Activated CD4-positive, CD25-positive, alpha-beta regulatory T cell treated with anti-CD3 and anti-CD28 coated beads, Interleukin-2, amount 50 U/mL, for 24 hours (primary cell): ENCODE data around the gene MLST8.
A peak's percentile ranks its signal among the peaks of the same experiment; 100 is the strongest.

Source experiments
- ATAC-seq, 2 donors: fragments of 150-1000 bp; cut with Tn5 transposase; one replicate each; pipeline ENCODE4 v1.10.0; 2021; ENCODE audit warnings: mild to moderate bottlenecking in 1 of 2, moderate library complexity in 1 of 2

MLST8 gene

DNA sequence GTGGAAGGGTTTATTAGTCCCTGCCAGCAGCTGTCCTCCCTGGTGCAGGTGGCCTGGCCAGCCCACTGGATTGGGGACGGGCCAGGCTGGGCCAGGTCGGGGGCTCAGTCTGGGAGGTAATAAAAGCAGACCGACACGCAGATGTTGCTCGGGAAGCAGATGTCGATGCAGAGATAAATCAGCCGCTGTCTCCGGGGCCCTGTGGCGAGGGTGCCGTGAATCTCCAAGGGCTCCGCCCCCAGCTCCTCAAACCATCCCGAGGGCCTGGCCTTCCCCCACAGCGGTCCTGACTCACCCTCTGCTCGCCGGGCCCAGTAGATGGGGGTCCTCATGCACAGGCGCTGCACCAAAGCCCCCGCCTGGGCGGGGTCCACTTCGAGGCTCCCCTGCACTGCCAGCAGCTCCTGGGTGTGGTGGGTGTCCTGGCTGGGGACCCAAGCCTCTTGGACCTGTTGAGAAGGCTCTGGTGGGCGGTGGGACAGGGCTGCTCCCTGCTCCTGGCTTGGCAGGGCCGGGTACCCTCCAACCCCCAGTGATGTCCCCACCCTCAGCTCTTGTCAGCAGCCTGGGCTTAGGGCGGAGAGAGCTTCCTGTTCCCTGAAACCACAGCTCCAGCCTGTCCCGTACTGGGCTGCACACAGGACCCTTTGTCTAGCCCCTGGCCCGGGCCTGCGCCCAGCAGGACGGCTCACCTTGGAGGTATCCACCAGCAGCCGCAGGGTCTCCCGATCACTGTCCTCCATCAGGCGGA is 4.2 kb downstream of the MLST8 start:
- no peak for ATAC-seq

DNA sequence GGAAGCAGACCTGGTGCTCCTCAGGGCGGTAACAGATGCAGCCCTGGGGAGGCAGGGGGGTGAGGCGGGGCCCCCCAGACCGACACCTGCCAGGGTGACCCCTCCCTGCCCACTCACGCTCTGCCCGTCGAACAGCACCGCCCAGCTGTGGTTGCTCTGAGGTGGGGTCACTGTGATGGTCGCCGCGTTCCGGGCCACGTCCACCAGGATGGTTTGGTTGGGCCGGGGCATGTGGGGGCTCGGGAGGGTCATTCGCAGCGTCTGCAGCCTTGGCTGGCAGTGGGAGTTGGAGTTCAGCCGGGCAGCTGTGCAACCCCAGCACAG is 4.7 kb downstream of the MLST8 start:
- no peak for ATAC-seq

DNA sequence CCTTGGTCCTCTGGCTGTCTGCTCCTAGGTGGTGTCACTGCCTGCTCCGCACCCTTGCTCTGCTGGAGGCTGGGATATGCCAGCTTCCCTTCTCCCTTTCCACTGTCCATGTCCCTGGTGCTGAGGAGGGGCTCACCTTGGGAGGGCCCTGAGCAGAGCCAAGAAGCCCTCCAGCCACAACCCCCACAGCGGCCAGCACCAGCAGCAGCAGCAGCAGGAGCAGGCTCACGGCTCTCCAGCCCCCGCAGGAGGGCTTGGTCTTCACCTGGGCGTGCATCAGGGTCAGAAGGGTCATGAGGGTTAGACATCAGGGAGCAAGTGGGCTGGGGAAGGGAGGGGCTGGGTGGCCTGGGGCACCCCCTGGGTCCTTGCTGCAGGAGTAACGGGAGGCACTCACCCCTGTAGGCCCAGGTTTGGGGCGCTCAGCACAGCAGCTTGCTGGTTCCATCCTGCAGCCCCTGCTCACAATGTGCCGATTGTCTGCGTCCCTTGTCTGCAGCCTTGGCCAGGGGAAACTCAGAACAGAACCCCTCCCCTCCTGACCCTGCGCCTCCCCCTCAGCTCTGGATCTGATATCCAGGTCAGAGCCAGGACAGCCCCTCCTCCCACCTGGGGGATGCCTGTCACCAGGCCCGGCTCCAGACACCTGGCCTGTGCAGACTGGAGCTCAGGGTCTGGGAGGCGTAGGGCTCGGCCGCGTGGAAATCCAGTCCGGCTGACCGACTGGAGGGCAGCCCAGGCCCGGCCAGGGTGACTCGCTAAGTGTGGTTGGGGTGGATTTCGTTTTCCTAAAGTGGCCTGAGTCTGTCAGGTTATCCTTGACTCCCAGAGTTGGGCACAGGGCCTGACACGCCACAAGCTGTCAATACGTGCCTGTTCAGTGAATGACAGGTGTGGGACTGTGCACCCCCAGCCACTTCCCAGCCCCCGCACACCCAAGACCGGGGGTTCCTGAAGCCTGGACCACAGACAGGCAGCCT is 5.4 kb downstream of the MLST8 start, which contains the start of gene BRICD5:
Gene BRICD5 (minus strand): TSS at position 478 of the 980 bp plus-strand sequence. CDS start 30 bp downstream, at position 448.
- ATAC-seq: no peak

- no peak for ATAC-seq
These were observed 6.7 kb downstream of the MLST8 start for GRCh38 chr16:2211923-2212347.

- ATAC-seq: no peak
These were observed 7.4 kb downstream of the MLST8 start for GRCh38 chr16:2212362-2213324.

DNA sequence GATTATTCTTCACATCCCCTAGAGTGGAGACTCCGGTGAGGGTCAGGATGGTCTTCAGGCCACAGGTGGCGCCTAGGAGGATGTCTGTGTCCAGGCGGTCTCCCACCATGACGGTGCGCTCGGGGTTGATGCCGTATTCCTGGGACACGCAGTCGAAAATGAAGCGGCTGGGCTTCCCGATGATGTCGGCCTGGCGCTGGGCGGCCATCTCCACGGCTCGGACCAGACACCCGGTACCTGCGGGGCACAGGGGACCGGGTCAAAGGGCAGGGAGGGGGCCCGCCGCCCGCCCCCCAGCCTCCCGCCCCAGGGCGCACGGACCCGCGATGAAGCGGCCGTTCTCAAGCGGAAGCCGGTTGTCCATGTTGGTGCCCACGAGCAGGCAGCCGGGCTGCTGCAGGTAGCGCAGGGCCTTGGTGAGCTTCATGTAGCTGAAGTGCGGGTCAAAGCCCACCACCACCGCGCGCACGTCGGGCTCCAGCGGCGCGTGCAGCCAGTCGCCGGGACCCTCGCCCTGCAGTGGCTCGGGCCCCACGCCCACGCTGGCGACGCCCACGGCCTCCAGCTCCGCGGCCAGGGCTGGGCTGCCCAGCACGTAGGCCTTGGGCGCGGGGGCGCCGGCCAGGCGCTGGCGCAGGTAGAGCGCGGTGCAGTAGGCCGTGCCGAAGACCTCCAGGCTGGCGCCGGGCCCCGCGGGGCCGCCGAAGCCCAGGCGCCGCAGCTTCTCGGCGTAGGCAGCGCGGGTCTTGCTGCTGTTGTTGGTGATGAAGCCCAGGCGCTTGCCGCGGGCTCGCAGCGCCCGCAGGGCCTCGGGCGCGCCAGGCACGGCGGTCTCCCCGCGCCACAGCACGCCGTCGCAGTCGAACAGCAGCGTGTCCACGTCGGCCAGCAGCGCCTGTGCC is 8.8 kb downstream of the MLST8 start:
- ATAC-seq: peak in 1 of 2 donors; percentile 1

DNA sequence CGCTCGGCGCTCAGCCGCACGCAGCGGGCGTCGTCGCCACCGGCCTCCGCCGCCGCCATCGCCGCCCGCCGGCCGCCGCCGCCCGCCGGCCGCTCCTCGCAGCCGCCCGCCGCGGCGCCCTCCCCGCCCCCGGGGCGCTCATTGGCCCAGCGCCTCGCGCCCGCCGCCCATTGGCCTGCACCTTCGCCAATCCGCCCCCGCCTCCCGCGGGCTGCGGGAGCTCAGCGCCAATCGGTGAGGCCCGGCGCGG is 9.4 kb downstream of the MLST8 start, which contains the start of gene PGP:
Gene PGP (minus strand): TSS at position 122 of the 250 bp plus-strand sequence. CDS start 63 bp downstream, at position 59.
- peak in 1 of 2 donors; percentile 93 for ATAC-seq

GRCh38 chr16:2216330-2216729 is 11.1 kb downstream of the MLST8 start:
- no peak for ATAC-seq

DNA sequence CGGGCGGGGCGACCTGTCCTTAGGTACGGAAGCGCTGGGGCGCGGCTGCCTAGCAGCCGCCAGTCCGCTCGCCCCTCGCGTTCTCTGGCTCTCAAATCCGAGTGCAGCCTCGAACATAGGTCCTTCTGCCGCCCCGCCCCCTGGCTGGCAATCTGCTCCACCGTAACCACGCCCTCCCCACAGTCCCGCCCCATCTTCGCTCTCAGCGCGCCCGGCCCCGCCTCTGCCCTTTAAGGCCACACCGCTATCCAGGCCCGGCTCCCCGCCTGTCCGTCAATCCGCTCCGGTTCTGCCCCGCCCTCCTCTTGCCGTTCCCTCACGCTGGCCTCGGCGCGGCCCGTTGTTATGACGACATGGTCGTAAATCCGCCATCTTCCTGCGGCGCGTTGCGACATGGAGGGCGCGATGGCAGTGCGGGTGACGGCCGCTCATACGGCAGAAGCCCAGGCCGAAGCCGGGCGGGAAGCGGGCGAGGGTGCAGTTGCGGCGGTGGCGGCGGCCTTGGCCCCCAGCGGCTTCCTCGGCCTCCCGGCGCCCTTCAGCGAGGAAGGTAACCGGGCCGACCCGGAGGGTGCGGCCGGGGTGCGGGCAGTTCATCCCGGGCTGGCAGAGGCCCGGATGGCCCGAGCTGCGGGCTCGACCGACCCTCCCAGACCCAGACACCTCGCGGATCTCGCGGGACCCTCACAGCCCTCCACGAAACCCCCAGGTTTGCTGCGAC is 18.1 kb downstream of the MLST8 start, which contains the start of gene E4F1:
Gene E4F1 (plus strand): TSS at position 371 of the 721 bp plus-strand sequence. CDS start 23 bp downstream, at position 394.
- peak; percentile 98 for ATAC-seq

DNA sequence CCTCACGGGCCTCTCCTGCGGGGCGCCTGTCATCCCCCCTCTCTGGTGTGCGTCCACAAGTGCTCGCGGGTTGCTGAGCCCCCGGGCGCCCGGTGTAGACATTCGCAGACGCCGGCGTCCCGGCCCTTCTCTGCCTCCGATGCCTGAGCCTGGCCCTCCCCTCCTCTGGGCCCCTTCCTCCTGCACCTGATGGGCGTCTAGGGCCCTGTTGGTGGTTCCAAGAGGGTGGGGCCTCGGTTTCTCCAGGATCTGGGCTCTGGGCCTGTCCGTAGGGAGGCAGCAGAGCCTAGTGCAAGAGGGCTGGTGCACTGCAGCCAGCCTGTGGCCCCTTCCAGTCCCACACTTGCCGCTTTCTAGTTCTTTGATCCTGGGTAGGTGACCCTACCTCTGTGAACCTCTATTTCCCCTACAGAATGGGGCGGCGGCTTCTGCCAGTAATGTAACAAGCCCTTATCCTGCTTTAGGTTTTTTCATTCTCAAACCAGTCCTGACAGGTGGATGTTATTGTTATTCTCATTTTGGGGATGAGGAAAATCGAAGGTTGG is 18.8 kb downstream of the MLST8 start:
- ATAC-seq: peak; percentile 8 to 21

DNA sequence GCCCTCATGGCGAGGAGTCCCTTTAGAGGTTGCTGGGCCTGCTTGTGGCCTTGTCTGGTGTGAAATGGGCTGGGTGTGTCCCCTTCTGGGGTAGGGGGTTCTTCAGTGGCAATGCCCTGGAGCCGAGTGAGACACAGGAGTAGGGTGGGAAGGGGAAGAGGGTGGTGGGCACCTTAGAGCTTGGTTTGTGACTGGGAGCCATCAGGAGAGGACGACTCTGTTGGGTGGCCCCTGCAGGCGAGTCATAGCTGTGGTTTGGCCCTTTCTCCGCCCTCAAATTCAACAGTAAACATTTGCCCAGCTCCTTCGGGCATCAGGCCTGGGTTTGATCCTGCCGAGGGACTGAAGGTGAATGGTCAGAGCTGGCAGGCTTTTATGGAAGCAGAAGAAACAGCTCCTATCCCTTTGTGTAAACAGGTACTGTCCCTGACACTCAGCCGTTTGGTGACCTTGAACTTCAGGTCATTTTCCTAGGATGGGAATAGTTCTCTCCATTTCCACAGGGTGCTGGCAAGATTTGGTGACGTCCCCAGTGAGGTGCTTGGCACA is 21.1 kb downstream of the MLST8 start:
- ATAC-seq: no peak

GRCh38 chr16:2226918-2227317 is 21.7 kb downstream of the MLST8 start:
- no peak for ATAC-seq

GRCh38 chr16:2228161-2228824 is 23.0 kb downstream of the MLST8 start:
- no peak for ATAC-seq

GRCh38 chr16:2229091-2229490 is 23.8 kb downstream of the MLST8 start:
- ATAC-seq: no peak

DNA sequence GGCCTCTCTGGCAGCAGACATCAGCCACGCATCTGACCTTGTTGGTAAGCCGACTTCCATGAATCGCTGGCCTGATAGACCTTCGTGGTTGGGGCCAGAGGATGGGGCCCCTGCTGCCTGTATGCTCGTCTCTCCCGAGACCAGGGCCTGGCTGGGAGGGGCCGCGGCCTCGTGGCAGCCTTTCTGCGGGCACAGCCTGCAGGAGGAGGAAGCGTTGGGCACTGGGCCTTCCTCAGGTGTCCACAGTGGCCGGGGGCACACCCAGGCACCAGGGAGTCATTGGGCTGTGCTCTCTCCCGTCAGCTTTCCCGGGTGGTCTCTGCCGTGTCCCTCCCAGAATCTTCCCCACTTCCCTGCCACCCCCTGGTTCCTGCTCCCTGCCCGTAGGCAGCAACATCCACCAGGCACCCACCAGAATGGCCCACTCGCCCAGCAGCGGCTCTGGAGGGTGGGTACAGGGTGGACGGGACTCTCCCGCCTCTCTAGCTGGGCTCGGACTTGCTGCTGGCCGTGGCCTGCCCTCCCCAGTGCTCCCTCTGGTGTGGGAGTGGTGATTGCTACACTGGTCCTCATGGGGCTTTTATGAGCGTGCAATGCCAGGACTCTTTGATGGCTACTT is 24.5 kb downstream of the MLST8 start:
- ATAC-seq: no peak

- no peak for ATAC-seq
These were observed 25.1 kb downstream of the MLST8 start for GRCh38 chr16:2230376-2230775.

- ATAC-seq: no peak
These were observed 26.0 kb downstream of the MLST8 start for GRCh38 chr16:2231016-2231931.
